Stromal cell of bone marrow (primary cell): Measurements from ENCODE around the gene ESPL1.

Experiments
- DNase-seq: peaks from one replicate; pipeline ENCODE4 v3.0.0-alpha.2; 2012; ENCODE audit warnings: low read depth

The ESPL1 gene

DNA sequence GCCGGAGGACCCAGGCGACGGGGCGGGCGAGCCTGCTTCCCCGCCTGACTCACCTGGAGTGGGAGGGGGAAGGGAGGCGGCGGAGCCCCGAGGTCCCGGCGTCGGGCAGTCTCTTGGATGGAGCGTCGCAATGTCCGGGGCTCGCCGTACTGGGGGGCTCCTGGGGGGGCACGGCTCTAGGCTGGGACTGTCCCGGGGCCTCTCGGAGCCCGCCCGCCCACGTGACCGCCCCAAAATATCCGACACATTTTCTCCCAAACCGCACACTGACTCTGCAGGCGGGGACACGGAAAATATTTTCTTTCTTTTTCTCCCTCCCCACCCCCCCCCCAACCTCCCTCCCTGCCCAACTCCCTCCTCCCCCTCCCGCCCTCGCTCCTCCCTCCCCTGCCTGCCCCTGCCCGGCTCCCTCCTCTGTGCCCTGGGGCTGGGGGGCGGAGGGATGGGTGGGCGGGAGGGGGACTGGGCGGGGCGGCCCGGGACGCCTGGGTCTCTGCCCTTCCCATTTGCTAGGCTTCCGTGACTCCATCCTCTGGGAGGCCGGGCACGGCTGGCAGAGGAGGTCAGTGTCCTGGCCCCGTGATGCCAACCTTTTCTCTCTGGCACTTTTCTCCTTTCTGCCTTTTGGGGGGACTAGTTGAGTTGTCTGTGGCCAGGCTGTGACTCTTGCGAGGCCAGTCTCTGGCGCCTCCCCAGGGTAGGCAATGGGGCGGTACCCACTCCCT lies 36.0 kb upstream of the ESPL1 start, which contains the start of gene RARG:
TSS of gene RARG (minus strand) at position 289 of the 725 bp plus-strand sequence. CDS start 4,664 bp downstream, outside the sequence.
- no peak for DNase-seq

DNA sequence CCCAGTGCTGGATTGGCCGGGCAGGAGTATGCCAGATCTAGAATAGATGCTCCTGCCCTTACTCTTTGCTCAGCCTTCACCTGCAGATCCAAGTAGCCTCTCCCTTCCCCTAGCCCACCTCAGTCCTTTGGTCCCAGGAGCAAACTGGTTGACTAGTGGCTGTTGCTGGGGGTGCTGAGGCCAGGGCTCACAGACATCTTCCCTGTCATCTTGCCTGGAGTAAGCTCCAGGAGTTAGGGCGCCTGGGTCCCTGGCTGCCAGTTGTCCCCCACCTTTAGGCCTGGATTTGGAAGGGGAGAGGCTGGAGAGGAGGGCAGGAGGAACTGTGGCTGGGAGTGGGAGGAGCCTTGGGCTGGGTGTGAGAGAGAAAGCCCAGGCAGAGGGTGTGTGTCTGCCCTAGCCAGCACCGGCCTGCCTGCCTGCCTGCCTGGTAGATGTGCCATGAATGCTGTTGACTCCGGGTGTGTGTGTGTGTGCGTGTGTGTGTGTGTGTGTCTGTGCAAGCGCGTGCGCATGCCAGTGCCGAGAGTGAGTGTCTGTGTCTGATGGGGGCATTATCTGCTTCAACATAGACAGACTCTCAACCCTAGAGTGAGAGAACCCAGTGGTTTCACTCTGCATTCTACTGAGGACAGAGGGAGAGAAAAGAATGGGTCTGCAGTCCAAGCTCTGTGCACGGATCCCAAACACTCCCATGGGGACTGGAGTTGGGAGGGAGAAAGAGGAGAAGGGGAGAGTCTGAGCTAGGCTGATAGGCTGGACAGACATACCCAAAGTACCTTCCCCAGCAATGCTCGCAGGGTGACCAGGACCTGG lies 35.2 kb upstream of the ESPL1 start:
- DNase-seq = no peak

DNA sequence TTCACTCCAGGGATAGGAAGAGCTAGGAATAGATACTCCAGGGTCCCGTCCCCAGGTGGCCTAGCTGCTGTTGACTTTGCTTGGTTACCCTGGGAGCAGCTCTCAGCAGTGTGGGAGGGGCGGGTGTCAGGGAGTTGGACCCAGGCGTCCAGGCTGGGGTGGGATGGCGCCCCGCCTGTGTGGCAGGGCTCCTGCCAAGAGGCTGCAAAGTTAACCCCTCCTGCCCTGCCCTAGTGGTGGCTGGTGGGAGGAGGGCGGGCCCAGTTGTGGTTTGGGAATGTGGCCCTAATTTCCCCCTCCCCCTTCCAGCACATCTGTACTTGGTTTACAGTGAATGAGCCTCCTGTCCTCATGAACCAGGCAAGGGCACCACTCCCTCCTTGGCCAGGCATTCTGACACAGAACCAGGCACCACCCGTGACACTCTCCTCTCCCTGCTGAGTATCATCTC lies 34.4 kb upstream of the ESPL1 start:
- DNase-seq = no peak

DNA sequence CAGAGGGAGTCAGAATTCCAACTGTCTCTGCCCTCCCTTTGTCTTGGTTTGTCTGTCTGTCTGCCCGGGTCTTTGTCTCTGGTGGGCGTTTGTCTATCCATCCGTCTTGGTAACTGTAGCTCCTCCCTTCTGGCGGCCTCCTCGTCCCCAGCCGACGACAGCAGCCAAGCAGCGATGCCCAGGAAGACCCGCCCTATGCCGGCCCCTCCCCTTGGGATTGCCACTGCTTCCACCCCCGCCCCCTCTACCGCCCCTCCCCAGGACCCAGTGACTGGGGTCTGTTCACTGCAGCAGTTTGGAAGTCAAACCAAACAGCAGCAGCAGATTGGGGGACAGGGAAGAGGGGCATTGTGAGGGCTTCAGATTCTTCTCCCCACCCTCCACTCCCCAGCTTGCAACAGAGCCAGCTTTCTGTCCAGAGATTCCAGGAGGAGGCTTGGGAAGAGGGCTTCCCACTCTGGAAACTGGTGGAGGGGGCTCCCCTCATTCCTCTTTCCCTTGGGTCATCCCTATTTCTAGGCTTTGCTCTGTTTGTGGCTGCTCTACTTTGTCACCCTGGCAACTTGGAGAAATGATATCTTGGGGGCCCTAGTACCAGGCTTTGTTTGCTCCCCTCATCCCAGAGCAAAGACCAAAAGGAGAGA lies 33.7 kb upstream of the ESPL1 start:
- no peak for DNase-seq

DNA sequence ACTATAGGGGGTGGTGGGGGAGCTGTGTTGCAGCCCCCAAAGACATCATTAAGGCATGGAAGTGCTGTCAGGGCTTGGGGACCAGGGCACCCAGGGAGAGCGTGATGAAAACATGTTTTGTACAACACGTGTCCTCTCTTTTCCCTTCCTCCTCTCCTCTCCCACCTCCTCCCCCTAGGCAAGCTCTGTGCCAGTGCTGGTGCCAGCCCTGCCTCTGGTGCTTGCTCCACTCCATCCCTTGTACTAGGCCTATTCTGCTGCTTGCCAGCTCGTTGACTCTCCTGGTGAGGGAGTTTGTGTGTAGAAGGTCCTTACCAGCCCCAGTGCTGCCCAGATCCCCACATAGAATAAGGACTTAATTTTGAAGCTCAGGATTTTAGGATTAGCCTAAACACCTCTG lies 32.9 kb upstream of the ESPL1 start:
- DNase-seq = no peak

DNA sequence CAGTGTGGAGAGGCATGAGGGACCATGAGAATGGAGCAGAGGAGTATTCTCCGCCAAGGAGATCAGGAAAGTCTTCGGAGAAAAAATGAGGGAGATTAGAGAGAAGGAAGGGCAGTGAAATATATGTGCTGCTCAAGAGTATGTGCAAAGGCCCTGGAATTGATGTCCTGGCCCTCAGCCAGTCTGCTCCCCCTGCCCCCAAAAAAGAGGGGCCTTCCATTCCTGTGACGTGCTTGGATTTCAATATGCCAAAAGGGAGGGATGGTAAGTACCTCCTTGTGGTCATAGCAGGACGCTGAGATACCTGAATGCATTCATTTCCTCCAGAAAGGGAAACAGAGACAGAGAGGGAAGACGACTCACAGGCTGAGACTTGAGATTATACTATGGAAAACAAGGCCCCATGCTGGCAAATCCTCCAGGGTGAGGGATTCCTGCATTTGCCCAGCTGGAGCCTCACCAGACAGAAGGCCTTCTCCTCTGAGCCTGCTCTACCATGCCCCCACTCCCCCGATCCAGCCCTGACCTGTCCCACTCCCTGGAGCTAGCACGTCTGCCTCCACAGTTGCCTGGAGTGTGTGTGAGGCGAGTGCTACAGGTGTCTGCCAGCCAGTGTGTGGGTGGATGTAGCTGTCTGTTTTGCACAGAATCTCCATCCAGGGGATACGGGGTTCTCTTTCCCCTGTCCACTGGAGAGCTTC lies 32.2 kb upstream of the ESPL1 start:
- no peak for DNase-seq

DNA sequence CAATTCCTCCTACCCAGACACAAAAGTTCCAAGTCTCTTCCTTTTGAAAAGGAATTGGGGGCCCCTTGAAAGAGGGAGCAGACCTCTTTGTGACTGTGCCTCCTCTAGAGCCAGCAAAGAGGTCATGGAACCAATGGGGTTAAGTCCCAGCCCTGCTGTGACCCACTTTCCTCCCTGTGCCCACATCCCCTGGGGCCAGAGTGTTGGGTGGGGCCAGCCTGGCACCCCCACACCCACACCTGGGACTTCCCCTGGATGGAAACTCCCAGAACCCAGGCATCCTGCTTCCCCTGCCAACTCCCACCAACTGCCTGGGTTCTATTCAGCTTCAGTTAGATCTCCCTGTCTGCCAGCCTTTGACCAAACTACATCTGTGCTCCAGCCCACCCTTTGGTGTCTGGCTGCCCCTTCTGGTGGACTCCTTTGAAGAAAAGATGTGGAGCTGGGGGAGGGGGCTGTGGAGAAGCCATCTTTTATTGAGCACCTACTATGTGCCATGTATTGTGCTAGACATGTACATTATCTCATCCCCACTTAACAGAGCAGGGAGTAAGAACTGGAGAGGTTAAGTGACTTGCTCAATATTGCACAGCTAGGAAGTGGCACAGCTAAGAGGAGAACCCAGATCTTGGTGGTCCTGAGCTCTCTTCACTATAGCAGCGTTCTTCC lies 31.5 kb upstream of the ESPL1 start:
- no peak for DNase-seq

DNA sequence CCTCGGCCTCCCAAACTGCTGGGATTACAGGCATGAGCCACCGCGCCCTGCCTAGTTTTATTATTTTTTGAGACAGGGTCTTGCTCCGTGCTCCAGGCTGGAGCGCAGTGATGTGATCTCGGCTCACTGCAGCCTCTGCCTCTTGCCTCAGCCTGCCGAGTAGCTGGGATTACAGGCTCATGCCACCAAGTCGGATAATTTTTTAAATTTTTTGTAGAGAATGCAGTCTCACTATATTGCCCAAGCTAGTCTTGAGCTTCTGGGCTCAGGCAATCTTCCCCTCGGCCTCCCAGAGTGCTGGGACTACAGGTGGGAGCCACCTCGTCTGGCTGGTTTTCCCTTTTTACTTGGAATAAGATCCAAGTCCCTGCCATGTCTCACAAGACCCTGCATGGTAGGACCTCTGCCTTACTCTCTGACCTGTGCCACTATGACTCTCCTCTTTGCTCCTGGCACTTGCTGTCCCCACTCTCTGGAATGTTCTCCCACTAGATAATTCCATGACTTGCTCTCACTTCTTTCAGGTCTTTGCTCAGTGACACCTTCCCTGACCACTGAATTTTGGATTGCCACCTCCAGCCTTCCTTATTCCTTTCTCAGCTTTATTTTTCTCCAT lies 28.3 kb upstream of the ESPL1 start:
- no peak for DNase-seq

DNA sequence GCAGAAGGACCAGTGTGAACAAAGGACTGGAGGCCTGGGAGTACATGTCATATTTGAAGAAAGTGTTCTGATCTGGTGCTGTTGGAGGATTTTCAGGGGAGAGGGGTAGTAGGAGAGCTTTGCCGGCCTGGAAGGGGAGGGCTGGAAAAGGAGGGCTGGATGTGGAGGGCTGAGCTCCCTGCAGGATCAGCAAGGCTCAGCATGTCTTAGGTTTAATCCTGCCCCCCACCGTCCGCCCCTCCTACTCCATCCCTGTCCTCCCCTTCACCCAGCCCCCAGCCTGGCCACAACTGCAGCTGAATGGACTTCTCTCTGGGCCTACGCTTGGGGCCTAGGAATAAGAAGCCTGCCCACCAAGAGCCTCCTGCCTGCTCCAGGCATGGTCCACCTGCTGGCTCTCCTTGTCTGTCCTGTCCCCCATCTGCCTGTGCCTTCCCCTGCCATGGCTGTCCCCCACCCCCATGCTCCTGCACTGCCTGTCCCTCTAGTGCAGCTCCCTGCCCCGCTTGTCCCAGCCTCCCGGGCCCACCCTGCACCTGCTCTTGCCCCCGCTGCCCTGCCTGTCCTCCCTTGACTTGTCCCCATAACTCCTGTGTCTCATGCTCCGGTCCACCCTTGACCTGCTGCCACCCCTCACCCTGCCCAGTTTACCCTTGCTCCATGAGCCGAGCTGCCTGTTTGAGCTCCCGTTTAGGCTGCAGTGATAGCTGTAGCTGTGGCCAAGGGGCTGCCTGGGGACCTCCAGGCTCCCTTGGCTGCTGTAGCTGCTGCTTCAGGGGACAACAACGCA lies 26.3 kb upstream of the ESPL1 start:
- DNase-seq = no peak

DNA sequence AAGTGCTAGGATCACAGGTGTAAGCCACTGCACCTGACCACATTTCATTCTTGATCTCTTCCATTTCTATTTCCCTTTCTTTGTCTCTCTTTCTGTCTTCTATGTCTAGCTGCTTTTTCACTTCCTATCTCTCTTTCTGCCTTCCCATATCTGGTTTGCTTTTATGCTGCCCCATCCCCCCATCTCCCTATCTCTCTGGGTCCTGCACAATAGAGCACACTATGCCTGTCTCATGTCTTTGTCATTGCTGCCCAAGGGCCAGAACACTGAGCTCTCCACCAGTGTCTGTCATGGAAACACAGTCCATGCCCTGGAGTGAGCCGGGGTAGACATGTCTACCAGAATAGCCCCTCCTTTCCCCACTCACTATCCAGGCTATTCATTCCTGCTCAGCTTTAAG lies 23.8 kb upstream of the ESPL1 start:
- no peak for DNase-seq

DNA sequence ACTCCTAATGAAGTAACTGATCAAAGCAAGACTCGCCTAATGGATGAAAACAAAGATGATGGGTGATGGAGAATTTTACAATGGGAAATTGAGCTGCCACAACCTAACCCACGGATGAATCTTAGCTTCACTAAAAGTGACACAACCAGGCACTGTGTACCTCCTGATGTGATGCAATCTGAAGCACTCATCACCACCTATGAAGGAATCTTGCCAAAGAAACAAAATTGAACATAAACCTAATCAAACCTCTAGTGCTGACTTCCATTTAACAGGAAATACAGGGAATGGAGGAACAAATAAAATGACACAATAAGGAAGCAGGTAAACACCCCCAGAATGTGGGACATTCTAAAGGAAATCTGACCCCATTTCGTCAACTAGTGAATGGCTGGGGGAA lies 22.8 kb upstream of the ESPL1 start:
- DNase-seq = no peak

DNA sequence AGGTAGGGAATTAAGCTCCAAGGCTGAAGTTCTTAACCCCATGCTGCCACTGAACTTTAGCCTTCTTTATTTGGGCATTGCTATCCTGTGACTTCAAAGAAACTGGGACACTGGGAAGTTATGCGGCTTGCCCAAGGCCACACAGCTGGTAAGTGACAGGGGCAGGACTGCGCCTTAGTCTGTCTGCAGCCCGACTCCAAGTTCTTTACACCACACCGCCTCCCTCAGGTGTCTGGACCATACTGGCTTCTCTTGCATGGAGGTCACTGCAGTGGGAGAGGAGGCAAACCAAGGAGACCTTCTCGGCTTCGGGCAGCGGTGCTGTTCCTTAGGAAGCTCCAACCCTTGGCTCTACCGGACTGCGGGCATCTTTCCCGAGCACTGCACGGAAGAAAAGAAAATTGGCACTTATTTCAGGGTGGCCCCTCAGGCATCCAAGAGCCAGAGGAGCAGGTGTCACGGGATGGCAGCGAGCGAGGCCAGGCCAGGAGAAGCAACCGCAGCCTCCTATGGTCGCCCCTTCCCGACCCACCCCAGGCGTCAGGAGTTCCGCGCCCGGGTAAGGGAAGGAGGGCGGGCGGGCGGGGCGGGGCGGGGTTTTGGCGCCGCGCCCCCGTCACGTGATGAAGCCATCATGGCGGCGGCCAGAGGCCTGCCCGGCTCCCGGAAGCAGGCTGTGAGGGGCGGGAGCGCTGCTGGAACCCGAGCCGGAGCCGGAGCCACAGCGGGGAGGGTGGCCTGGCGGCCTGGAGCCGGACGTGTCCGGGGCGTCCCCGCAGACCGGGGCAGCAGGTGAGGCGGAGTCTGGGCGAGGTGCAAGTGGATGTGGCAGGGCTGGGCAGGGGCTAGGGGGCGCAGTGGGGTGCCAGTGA lies 16.4 kb upstream of the ESPL1 start:
- peak; percentile 45 for DNase-seq

DNA sequence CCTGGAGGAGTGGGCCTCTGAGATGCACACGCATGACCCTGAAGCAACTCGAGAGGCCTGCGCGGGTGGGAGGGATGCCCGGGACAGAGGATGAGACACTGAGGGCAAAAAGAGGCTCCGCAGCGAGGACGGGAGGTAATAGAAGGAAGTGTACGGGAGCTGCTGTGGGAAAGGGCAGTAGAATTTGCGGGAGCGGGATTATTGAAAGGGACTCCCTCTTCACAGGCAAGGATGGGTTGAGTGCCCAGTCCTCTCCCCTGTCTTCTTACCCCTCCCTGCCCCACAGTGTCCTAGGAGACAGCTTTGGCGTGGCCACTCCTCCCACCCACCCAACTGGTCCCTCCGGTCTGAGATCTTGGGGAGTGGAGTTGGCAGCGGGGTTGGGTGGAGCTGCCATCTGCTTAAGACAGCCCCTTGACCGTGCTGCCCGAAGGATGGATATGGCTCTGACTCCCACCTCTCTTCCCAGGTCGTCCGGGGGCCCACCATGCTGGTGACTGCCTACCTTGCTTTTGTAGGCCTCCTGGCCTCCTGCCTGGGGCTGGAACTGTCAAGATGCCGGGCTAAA lies 15.7 kb upstream of the ESPL1 start:
- DNase-seq = no peak

DNA sequence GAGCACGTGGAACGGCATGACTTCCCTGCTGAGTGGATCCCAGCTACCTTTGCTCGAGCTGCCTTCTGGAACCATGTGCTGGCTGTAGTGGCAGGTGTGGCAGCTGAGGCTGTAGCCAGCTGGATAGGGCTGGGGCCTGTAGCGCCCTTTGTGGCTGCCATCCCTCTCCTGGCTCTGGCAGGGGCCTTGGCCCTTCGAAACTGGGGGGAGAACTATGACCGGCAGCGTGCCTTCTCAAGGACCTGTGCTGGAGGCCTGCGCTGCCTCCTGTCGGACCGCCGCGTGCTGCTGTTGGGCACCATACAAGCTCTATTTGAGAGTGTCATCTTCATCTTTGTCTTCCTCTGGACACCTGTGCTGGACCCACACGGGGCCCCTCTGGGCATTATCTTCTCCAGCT lies 14.8 kb upstream of the ESPL1 start:
- no peak for DNase-seq

DNA sequence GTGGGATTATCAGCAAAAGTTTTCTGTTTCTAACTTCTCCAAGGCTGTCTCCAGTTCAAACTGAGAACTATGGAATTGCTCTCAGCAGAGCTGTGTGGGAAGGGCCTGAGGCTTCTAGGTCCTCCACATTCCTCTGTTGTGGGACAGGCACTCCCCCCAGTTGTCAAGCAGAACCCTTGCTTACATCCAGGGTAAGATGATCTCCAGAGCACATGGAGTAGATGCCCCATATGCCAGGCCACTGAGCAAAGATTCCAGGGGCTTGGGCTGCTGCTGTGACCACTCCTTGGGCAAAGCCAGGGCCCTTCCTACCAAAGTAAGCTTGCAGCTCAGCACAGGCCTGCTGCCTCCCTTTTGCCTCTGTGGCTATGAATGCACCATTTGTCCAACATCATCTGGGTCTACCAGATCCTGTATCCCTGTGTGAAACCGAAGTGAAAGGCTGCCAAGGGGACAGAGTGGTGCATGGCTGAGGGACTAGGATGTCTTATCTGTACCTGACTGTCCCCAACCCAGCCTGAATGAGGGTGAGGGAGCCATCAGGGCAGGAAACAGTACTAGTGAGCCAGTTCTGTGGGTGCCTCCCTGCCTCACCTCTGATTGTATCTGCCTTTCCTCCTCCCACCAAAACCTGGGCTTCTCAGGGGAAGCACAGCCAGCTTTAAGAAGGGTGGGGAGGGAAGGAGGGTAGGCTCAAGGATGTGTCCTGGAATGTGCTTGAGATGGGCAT lies 13.1 kb upstream of the ESPL1 start:
- DNase-seq = no peak

DNA sequence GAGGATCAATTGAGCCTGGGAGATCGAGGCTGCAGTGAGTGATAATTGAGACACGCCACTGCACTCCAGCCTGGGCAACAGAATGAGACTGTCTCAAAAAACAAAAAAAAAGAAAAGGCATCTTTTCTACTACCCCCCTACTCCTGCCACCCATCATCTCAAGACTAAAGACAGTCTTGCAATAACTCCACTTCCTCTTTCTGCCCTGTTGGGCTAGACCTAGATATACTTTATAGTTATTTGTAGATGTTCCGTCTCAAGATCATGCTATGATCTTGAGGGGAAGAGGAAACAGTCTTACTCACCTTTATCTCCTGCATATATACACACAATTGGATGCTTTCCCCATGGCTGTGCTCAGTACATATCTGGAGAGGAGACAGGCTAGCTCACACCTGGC lies 12.1 kb upstream of the ESPL1 start:
- DNase-seq = no peak

DNA sequence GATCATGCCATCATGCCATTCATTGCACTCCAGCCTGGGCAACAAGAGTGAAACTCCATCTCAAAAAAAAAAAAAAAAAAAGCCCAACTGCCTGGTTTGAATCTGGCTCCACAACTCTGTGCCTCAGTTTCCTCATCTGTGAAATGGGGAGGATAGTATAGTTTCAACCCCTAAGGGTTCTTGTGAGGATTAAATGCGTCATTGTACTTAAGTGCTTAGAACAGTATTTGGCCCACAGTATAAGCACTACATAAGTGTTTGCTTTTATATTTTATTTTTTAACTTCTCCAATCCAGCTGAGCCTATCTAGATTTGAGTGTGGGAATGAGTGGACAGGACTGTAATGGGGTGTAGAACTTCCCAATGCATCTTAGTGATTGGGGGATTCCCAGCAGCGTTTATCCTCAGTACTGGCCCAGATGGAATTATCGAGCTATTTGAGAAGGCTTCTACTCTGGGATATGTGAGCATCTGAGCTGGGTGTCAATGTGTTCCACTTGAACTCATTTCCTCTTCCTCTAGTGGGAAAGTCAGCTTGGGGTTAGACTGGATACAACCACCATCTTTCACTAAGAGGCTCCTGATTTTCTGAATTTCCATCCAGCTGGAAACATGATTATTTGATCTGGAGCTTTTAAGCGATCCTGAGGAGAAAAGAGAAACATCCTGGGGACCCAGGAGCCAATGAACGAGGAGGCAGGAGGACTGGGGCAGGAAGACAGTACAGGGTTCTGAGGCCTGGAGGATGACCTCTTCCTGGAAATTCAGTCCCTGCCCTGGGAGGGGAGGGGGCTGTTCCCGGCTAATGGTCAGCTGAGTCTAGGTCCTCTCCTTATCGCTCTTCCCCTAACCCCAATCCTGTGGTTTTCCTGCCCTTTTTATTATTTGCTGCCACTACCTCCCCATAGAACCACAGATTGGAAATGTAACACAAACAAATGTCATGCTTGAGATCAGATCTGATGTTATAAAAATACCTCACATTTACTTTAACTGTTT lies 9.3 kb upstream of the ESPL1 start:
- no peak for DNase-seq
